HG02870 (cell line): ENCODE results near the gene FCER1G.

Source experiments
- ATAC-seq: cut with Tn5 transposase; IDR thresholded peaks from one replicate; pipeline ENCODE4 v1.9.1; 2021; ENCODE audit warnings: mild to moderate bottlenecking, moderate library complexity; ENCODE audit not compliant: unreplicated experiment

Gene FCER1G

GRCh38 chr1:161187311-161187710, 27.8 kb upstream of the FCER1G start:
- no peak for ATAC-seq

- ATAC-seq: no peak
Observed at GRCh38 chr1:161188381-161188780, 26.7 kb upstream of the FCER1G start.

GRCh38 chr1:161189036-161189435, 26.1 kb upstream of the FCER1G start:
- no peak for ATAC-seq

GRCh38 chr1:161190962-161191521, 24.1 kb upstream of the FCER1G start:
- no peak for ATAC-seq

GRCh38 chr1:161191971-161192370, 23.1 kb upstream of the FCER1G start:
- ATAC-seq: no peak

- ATAC-seq: peak; percentile 69
Observed at GRCh38 chr1:161192476-161193465, 22.3 kb upstream of the FCER1G start.

GRCh38 chr1:161193561-161194235, 21.4 kb upstream of the FCER1G start:
- no peak for ATAC-seq

- no peak for ATAC-seq
Observed at GRCh38 chr1:161195171-161195570, 19.9 kb upstream of the FCER1G start.

- no peak for ATAC-seq
Observed at GRCh38 chr1:161196111-161196510, 19.0 kb upstream of the FCER1G start.

GRCh38 chr1:161196521-161197451, 18.3 kb upstream of the FCER1G start:
- ATAC-seq: no peak

GRCh38 chr1:161197560-161198193, 17.4 kb upstream of the FCER1G start:
- ATAC-seq: no peak

GRCh38 chr1:161198194-161198896, 16.8 kb upstream of the FCER1G start:
- no peak for ATAC-seq

GRCh38 chr1:161198897-161199431, 16.1 kb upstream of the FCER1G start, which contains the start of gene ADAMTS4:
Gene ADAMTS4 (minus strand): TSS chr1:161199054. CDS start chr1:161198627, 427 bp downstream.
- no peak for ATAC-seq

- ATAC-seq: no peak
Observed at GRCh38 chr1:161199506-161200139, 15.5 kb upstream of the FCER1G start.

GRCh38 chr1:161200421-161200991, 14.6 kb upstream of the FCER1G start:
- no peak for ATAC-seq

GRCh38 chr1:161200992-161201835, 13.9 kb upstream of the FCER1G start:
- ATAC-seq: no peak
